ENCODE measurements around the gene STIP1. TPM values are rescaled to one million over a fixed set of nuclear protein-coding genes. Genes with fewer than 3 reads are reported as not detected.
A peak's percentile ranks its signal among the peaks of the same experiment; 100 is the strongest.

Gene STIP1
- total and polyA plus RNA-seq, 9 of the 15 experiments (the other 6 are each of a cell fraction or from before 2014, with no cell fraction given) = 58.1 to 465 (median 346) TPM

GRCh38 chr11:64165481-64165841 is 20.5 kb upstream of the STIP1 start (continued):
- no peak for TF ChIP-seq ZFP91 (CRISPR knock-in tag; IDR thresholded peaks at IDR 0.05)
- TF ChIP-seq TEAD4 (IDR thresholded peaks at IDR 0.05; ENCODE audit: low read length) = no peak
- peak; percentile 18; the same call in 1 of the 2 replicates for TF ChIP-seq TEAD4 (CRISPR knock-in tag; IDR thresholded peaks at IDR 0.05; ENCODE audit: borderline replicate concordance)
- 0 out of 2 replicates have a peak, but pooled peaks have one; percentile 35 for TF ChIP-seq GATAD2A (IDR thresholded peaks at IDR 0.05)
- TF ChIP-seq SIRT6 (IDR thresholded peaks at IDR 0.05; ENCODE audit: low read depth, low read length) = no peak
- TF ChIP-seq FOXA3 (CRISPR knock-in tag; conservative IDR thresholded peaks at IDR 0.05 in 1 of 2, IDR thresholded peaks at IDR 0.05 in 1 of 2) = no peak
- TF ChIP-seq CTCF (IDR thresholded peaks at IDR 0.05 in 2 of 3, conservative IDR thresholded peaks at IDR 0.05 in 1 of 3; ENCODE audit: insufficient read depth in 2 of 3, low read depth in 1 of 3, low read length in 3 of 3) = peak in 2 of 3 experiments; percentile 13 to 22; a peak in 2 of 6 replicates
- TF ChIP-seq ZNF511 (CRISPR knock-in tag; IDR thresholded peaks at IDR 0.05) = 0 out of 2 replicates have a peak, but pooled peaks have one; percentile 16
- peak in 1 of 2 experiments; percentile 50 for TF ChIP-seq E2F6 (IDR thresholded peaks at IDR 0.05; ENCODE audit: borderline replicate concordance in 1 of 2, extremely low read depth in 1 of 2, insufficient read depth in 1 of 2, insufficient read length in 1 of 2, low read depth in 1 of 2, low read length in 1 of 2, poor library complexity in 1 of 2, severe bottlenecking in 1 of 2)
- no peak for TF ChIP-seq ZNF740 (CRISPR knock-in tag; IDR thresholded peaks at IDR 0.05)
- no peak for TF ChIP-seq ZNF740 (tag; IDR thresholded peaks at IDR 0.05)
- TF ChIP-seq ZNF395 (CRISPR knock-in tag; IDR thresholded peaks at IDR 0.05) = 0 out of 2 replicates have a peak, but pooled peaks have one; percentile 6
- TF ChIP-seq ZBTB7A (IDR thresholded peaks at IDR 0.05; ENCODE audit: borderline replicate concordance, control insufficient read depth, low read depth, low read length) = peak; percentile 66; the same call in 1 of the 2 replicates
